Measurements from ENCODE around the gene SPA17.
A peak's percentile ranks its signal among the peaks of the same experiment; 100 is the strongest.

DNA sequence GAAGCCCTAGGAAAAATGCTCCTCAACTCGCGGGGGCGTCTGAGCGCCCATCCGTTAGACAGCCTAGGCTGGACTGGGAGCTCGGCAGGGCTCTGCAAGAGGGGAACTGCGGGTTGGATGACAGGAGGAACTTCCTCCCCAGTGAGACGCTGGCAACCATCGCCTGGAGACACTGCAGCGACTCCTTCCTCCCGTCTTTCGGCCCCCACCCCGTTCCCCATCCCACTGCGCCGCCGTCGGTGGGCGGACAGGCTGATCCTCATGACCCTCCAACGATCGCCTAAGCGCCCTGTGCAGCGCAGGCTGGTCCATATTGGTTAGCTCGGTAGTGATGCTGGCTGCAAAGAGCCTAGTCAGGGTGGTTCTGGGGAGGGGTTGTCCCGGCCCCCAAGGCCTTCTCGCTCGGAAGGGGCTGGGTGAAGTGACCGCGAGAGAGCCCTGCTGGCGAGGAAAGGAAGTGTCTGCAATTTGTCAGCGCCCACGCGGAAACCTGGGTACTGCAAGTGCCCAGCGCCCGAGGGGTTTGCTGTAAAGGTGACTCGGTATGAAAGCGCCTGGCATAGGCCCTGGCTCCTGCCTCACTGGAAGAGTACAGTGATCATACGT lies 66.7 kb downstream of the SPA17 start:
- TF ChIP-seq, protein P1, sequence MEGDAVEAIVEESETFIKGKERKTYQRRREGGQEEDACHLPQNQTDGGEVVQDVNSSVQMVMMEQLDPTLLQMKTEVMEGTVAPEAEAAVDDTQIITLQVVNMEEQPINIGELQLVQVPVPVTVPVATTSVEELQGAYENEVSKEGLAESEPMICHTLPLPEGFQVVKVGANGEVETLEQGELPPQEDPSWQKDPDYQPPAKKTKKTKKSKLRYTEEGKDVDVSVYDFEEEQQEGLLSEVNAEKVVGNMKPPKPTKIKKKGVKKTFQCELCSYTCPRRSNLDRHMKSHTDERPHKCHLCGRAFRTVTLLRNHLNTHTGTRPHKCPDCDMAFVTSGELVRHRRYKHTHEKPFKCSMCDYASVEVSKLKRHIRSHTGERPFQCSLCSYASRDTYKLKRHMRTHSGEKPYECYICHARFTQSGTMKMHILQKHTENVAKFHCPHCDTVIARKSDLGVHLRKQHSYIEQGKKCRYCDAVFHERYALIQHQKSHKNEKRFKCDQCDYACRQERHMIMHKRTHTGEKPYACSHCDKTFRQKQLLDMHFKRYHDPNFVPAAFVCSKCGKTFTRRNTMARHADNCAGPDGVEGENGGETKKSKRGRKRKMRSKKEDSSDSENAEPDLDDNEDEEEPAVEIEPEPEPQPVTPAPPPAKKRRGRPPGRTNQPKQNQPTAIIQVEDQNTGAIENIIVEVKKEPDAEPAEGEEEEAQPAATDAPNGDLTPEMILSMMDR (IDR thresholded peaks at IDR 0.05), result peak; percentile 18 to 51 (median 43)
- TF ChIP-seq POLR2A (IDR thresholded peaks at IDR 0.05) (no peak), EP300 (IDR thresholded peaks at IDR 0.05) (no peak)

Data from tibial nerve (tissue), 4 donors.